MG63 (cell line): Measurements from ENCODE around the gene TXLNA. TPM values are rescaled to one million over a fixed set of nuclear protein-coding genes. Genes with fewer than 3 reads are reported as not detected.

Experiments
- DNase-seq: peaks from one replicate; pipeline ENCODE4 v3.0.0-alpha.2; 2020
- H3K27me3 ChIP-seq: fragments of 250-450 bp; sonication (Bioruptor Pico); 2 replicates; pipeline ENCODE4 v1.5.1; 2020; ENCODE audit warnings: mild to moderate bottlenecking, moderate library complexity
- H3K36me3 ChIP-seq: fragments of 250-450 bp; sonication (Bioruptor Pico); 2 replicates; pipeline ENCODE4 v1.5.1; 2020; ENCODE audit warnings: mild to moderate bottlenecking, moderate library complexity
- H3K4me3 ChIP-seq: fragments of 250-450 bp; sonication (Bioruptor Pico); 2 replicates; pipeline ENCODE4 v1.5.1; 2020; ENCODE audit warnings: mild to moderate bottlenecking, moderate library complexity
- H3K9me3 ChIP-seq: fragments of 250-450 bp; sonication (Bioruptor Pico); 2 replicates; pipeline ENCODE4 v1.5.1; 2020; ENCODE audit warnings: mild to moderate bottlenecking, moderate library complexity
- total RNA-seq: library from RNA; depleted of rRNA; stranded (reverse); fragments of >200 nt; shearing (Covaris generic); gene quantifications from 2 replicates; pipeline ENCODE4 v1.2.3, GENCODE V29; 2014; ENCODE audit warnings: low replicate concordance

TXLNA gene
- total RNA-seq, 1 experiment from 2014 or later, result 87.6 TPM

- peak within 1 kb of the TSS; percentile 98 for H3K4me3 ChIP-seq
- peak; percentile 91 for DNase-seq
- no peaks in the 10 kb centered on the region for H3K27me3 ChIP-seq
- no peaks in the 10 kb centered on the region for H3K9me3 ChIP-seq
- H3K36me3 ChIP-seq, result peaks cover 57% of the 10 kb centered on the region
Observed at GRCh38 chr1:32221980-32222755, 42.7 kb downstream of the TXLNA start, which contains the start of the genes EIF3I and TMEM234. TSS of gene EIF3I (plus strand) at chr1:32222407. CDS start at chr1:32222442, 35 bp downstream. TSS of gene TMEM234 (minus strand) at chr1:32222353. CDS start at chr1:32222322, 31 bp downstream.

DNA sequence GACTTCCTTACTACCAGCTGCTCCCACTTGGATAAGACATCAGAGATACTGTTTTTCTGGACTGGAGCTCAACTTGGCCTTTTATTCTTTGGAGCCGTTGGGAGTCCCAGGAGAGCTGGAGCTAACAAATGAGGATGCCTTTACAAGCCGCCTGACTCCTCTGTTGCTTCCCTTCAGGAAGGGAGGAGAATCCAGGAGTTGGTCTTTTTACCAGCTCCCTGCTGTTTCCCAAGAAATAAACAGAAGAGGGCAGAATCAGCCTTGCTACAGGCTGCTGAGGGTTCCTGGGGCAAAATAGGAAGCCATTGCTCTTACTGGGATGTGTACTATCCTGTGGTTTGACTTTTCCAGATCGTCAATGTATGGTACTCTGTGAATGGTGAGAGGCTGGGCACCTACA, 44.2 kb downstream of the TXLNA start:
- Histone ChIP-seq H3K27me3 (no peaks in the 10 kb centered on the region), H3K9me3 (no peaks in the 10 kb centered on the region), H3K36me3 (peaks cover 65% of the 10 kb centered on the region), H3K4me3 (peak overlapping the region; percentile 98)
- no peak for DNase-seq

GRCh38 chr1:32224285-32224684, 44.8 kb downstream of the TXLNA start:
- no peak for DNase-seq
- Histone ChIP-seq H3K4me3 (no peak overlapping the region), H3K27me3 (no peaks in the 10 kb centered on the region), H3K36me3 (peaks cover 68% of the 10 kb centered on the region), H3K9me3 (no peaks in the 10 kb centered on the region)

GRCh38 chr1:32228771-32229170, 49.3 kb downstream of the TXLNA start:
- no peak for DNase-seq
- no peak overlapping the region for H3K4me3 ChIP-seq
- no peaks in the 10 kb centered on the region for H3K9me3 ChIP-seq
- H3K36me3 ChIP-seq, result peaks cover 69% of the 10 kb centered on the region
- no peaks in the 10 kb centered on the region for H3K27me3 ChIP-seq

GRCh38 chr1:32231843-32232432, 52.5 kb downstream of the TXLNA start:
- no peaks in the 10 kb centered on the region for H3K9me3 ChIP-seq
- DNase-seq, result no peak
- H3K36me3 ChIP-seq, result peaks cover 51% of the 10 kb centered on the region
- H3K4me3 ChIP-seq, result no peak overlapping the region
- no peaks in the 10 kb centered on the region for H3K27me3 ChIP-seq

DNA sequence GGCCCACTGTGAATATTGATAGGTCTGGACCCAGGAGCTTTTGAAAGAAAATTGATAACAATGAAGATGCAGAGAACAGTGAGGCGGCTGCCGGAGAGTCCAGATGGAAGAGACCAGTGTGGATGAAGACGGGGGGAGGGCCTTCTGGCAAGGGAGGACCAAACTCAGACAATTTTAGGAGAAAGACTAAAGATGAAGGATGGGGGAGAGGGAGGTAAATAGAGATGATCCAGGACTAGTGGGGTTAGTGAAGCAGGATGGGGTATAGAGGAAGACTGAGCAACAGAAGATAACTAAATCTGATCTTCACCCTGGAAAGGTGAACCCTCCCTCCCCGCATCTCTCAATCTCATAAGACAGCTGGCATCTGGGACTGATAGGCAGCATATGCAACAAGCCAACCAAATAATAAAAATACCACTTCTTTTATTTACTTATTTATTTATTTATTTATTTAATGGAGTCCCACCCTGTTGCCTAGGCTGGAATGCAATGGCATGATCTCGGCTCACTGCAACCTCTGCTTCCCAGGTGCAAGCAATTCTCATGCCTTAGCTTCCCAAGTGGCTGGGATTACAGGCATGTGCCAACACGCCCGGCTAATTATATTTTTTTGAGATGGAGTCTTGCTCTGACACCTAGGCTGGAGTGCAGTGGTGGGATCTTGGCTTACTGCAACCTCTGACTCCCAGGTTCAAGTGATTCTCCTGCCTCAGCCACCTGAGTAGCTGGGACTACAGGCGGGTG, 53.3 kb downstream of the TXLNA start:
- Histone ChIP-seq H3K4me3 (no peak overlapping the region), H3K9me3 (no peaks in the 10 kb centered on the region), H3K36me3 (peaks cover 48% of the 10 kb centered on the region), H3K27me3 (no peaks in the 10 kb centered on the region)
- DNase-seq, result no peak

- H3K36me3 ChIP-seq, result peaks cover 30% of the 10 kb centered on the region
- no peaks in the 10 kb centered on the region for H3K27me3 ChIP-seq
- no peak overlapping the region for H3K4me3 ChIP-seq
- DNase-seq, result no peak
- H3K9me3 ChIP-seq, result no peaks in the 10 kb centered on the region
Observed at GRCh38 chr1:32234792-32235191, 55.3 kb downstream of the TXLNA start.

GRCh38 chr1:32239337-32239736, 59.9 kb downstream of the TXLNA start:
- Histone ChIP-seq H3K4me3 (no peak overlapping the region), H3K9me3 (no peaks in the 10 kb centered on the region), H3K27me3 (no peaks in the 10 kb centered on the region), H3K36me3 (peaks cover 8% of the 10 kb centered on the region; the same call in 1 of the 2 replicates)
- no peak for DNase-seq

- no peaks in the 10 kb centered on the region for H3K27me3 ChIP-seq
- no peak for DNase-seq
- peaks cover 8% of the 10 kb centered on the region; the same call in 1 of the 2 replicates for H3K36me3 ChIP-seq
- no peak overlapping the region for H3K4me3 ChIP-seq
- H3K9me3 ChIP-seq, result no peaks in the 10 kb centered on the region
Observed at GRCh38 chr1:32239790-32240139, 60.3 kb downstream of the TXLNA start.

DNA sequence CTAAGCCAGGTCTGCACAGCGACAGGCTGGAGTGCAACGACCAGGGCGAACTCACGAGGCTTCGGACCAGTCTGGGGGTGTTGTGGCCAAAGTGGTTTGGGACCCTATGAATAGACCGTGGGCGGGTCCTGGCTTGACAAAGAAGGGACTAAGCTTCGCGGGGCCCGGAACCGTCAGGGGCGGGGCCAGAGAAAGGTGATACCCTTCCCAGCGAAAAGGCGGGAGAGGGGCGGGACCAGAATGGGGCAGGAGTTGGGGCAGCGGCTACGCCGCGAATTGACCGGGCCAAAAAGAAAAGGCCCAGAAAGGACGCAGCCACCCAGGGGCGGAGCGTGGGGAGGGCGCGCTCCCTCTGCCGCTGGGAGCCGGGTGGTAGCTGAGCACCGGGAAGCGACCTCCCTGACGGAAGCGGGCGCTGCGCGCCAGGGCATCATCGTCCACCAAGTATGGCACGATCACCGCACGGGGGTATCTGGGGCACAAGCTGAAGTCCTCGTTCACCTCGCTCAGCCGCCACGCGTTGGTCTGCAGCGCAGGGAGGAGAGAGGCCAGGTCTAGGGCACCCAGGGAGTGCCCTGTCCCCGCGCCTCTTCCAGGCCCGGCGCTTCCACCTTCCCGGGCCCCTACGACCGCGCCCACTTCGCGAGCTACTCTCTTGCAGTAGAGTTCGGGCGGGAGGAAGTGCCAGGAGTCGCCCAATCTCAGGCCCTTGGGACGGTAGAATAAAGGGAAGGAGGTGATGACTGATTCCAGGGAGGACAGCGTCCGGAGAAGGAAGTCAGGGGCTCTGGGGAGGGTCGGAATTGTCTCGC, 60.9 kb downstream of the TXLNA start:
- Histone ChIP-seq H3K9me3 (no peaks in the 10 kb centered on the region), H3K36me3 (peaks cover 4% of the 10 kb centered on the region; the same call in 1 of the 2 replicates), H3K4me3 (peak overlapping the region; percentile 42), H3K27me3 (no peaks in the 10 kb centered on the region)
- DNase-seq, result peak; percentile 62

GRCh38 chr1:32241001-32241763, 61.7 kb downstream of the TXLNA start:
- Histone ChIP-seq H3K27me3 (no peaks in the 10 kb centered on the region), H3K4me3 (peak overlapping the region; percentile 42), H3K36me3 (no peaks in the 10 kb centered on the region; the same call in 1 of the 2 replicates), H3K9me3 (no peaks in the 10 kb centered on the region)
- peak; percentile 61 for DNase-seq

GRCh38 chr1:32242341-32242851, 62.9 kb downstream of the TXLNA start:
- DNase-seq, result peak; percentile 44
- no peaks in the 10 kb centered on the region for H3K36me3 ChIP-seq
- no peak overlapping the region for H3K4me3 ChIP-seq

GRCh38 chr1:32246888-32247273, 67.4 kb downstream of the TXLNA start, which contains the start of gene FAM167B:
TSS of gene FAM167B (plus strand) at chr1:32247222. CDS start at chr1:32247422, 200 bp downstream.
- peak; percentile 73 for DNase-seq
- Histone ChIP-seq H3K4me3 (no peak within 1 kb of the TSS), H3K9me3 (no peaks in the 10 kb centered on the region), H3K27me3 (no peaks in the 10 kb centered on the region), H3K36me3 (no peaks in the 10 kb centered on the region)

More at GRCh38 chr1:32242341-32242851, 62.9 kb downstream of the TXLNA start:
- H3K9me3 ChIP-seq, result no peaks in the 10 kb centered on the region
- H3K27me3 ChIP-seq, result no peaks in the 10 kb centered on the region

DNA sequence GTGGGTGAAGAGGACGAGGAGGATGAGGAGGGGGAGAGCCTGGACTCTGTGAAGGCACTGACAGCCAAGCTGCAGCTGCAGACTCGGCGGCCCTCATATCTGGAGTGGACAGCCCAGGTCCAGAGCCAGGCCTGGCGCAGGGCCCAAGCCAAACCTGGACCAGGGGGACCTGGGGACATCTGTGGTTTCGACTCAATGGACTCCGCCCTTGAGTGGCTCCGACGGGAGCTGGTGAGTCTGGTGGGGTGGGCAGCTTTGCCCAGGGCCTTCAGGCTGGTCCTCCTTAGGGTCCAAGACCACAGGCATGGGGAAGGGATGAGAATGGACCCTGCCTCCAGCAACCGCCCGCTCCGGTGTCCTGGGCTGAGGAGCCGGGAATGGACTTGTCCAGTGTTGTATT, 68.0 kb downstream of the TXLNA start:
- DNase-seq, result no peak
- Histone ChIP-seq H3K36me3 (no peaks in the 10 kb centered on the region), H3K4me3 (no peak overlapping the region), H3K9me3 (no peaks in the 10 kb centered on the region), H3K27me3 (no peaks in the 10 kb centered on the region)
